ENCODE data around the gene HAO1.
"Not testable (repeated sequence)": the region's sequence is repeated elsewhere in the genome, so short reads cannot be mapped to it uniquely, and the experiment has no call there.

HAO1 gene

DNA sequence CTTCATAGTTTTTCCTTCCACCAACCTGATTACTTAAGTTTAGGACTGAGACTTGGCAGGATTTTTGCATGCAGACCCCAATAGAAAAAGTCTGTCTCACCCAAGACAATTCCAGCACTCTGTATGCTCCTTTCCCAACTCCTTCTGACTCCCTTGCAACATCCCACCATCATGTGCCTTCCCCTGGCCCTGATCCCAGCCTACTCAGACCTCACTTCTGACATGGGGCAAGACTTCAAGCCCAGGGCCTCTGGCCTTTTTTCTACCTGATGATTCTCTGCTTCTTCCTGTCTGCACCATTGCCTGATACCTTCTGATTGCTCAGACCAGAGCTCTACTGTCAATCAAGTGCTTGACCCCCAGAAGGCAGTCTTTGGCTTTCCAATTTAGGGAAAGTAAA is 96.6 kb downstream of the HAO1 start:
- DNase-seq (ENCODE audit: low spot score): no peak
- in situ Hi-C loops (cut with MboI; ENCODE audit: low sequenced_read_pairs, unreplicated experiment): no loop called here
- TF ChIP-seq, protein P1, sequence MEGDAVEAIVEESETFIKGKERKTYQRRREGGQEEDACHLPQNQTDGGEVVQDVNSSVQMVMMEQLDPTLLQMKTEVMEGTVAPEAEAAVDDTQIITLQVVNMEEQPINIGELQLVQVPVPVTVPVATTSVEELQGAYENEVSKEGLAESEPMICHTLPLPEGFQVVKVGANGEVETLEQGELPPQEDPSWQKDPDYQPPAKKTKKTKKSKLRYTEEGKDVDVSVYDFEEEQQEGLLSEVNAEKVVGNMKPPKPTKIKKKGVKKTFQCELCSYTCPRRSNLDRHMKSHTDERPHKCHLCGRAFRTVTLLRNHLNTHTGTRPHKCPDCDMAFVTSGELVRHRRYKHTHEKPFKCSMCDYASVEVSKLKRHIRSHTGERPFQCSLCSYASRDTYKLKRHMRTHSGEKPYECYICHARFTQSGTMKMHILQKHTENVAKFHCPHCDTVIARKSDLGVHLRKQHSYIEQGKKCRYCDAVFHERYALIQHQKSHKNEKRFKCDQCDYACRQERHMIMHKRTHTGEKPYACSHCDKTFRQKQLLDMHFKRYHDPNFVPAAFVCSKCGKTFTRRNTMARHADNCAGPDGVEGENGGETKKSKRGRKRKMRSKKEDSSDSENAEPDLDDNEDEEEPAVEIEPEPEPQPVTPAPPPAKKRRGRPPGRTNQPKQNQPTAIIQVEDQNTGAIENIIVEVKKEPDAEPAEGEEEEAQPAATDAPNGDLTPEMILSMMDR (IDR thresholded peaks at IDR 0.05; ENCODE audit: borderline replicate concordance, control extremely low read depth, extremely low read depth, insufficient read depth, missing control alignments): no peak

DNA sequence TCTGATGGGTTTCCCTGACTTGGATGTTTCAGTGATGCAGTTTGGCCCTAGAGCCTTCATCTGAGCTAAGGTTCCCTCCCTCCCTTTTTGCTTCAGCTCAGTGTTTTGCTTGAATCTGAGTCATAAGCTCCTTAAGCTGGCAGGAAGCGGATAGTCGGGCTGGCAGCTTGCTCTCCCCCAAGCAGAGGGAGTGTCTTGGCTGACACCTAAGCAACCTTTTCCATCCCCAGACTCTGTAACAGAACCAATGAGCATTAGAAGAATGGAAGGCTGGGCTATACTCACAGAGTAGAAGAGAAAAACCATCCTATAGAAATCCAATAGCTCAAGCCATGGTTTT is 98.3 kb downstream of the HAO1 start:
- no peak for DNase-seq (ENCODE audit: low spot score)
- in situ Hi-C loops (cut with MboI; ENCODE audit: low sequenced_read_pairs, unreplicated experiment): no loop called here
- TF ChIP-seq, protein P1 (IDR thresholded peaks at IDR 0.05; ENCODE audit: borderline replicate concordance, control extremely low read depth, extremely low read depth, insufficient read depth, missing control alignments): no peak

DNA sequence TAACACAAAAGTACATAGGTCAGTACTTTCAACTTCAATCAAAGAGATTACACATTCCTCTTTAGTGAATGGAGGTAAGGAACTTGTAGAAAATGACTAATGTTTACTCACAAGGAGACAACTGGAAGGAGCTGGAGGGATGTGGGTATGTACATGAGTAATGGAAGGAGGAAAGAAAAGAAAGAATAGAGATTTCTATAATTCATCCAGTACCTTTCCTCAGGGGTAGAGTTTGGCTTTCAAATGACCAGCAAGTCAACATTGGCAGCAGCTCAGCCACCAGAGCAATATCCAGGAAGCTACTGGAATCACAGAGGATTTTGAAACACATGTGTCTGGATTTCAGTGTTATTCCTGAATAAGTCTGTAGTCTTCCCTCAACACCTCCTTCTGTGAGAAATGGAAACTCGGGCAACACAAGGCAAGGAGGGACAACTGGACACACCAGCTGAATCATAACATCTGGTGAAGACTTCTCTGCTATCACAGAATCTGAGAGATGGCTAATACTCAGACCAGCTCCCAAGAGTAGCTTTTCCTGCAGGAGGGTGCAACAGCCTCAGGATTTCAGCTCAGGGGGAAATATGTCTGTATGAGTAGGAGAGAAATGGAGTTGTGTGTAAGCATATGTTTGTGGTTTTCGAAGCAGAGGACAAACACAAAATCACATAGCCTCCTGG is 98.8 kb downstream of the HAO1 start:
- in situ Hi-C loops (cut with MboI; ENCODE audit: low sequenced_read_pairs, unreplicated experiment): no loop called here
- no peak for DNase-seq (ENCODE audit: low spot score)
- TF ChIP-seq, protein P1 (IDR thresholded peaks at IDR 0.05; ENCODE audit: borderline replicate concordance, control extremely low read depth, extremely low read depth, insufficient read depth, missing control alignments): no peak

DNA sequence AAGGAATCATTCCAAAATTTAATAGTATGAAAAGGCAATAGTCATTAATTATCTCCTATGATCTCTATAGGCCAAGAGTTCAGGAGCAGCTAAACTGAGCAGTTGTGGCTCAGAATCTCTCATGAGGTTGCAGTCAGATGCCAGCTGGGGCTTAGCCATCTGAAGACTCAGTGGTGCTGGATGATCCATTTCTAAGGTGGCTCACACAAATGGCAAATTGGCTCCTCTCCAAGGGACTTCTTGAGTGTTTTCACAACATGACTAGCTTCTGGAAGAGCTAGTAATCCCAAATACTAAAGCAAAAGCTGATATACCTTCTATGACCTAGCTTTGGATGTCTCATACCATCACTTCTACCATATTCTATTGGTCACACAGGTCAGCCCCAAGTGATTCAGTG is 104.2 kb downstream of the HAO1 start:
- TF ChIP-seq, protein P1 (IDR thresholded peaks at IDR 0.05; ENCODE audit: borderline replicate concordance, control extremely low read depth, extremely low read depth, insufficient read depth, missing control alignments): no peak
- in situ Hi-C loops (cut with MboI; ENCODE audit: low sequenced_read_pairs, unreplicated experiment): no loop called here
- DNase-seq (ENCODE audit: low spot score): no peak

DNA sequence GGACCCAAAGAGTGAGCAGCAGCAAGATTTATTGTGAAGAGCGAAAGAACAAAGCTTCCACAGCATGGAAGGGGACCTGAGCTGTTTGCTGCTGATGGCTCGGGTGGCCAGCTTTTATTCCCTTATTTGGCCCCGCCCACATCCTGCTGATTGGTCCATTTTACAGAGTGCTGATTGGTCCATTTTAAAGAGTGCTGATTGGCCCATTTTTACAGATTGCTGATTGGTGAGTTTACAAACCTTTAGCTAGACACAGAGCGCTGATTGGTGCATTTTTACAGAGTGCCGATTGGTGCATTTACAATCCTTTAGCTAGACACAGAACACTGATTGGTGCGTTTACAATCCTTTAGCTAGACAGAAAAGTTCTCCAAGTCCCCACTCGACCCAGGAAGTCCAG is 105.8 kb downstream of the HAO1 start:
- DNase-seq (ENCODE audit: low spot score); in situ Hi-C loops (cut with MboI; ENCODE audit: low sequenced_read_pairs, unreplicated experiment): not testable (repeated sequence)

All from GM13976 (cell line).